C4-2B (cell line): ENCODE measurements around the gene RTEL1.
"Not testable (repeated sequence)": the region's sequence is repeated elsewhere in the genome, so short reads cannot be mapped to it uniquely, and the experiment has no call there.

Source experiments
- CTCF ChIP-seq: fragments of 450-650 bp; conservative IDR thresholded peaks from 2 replicates; pipeline ENCODE4 v1.5.1; 2017; ENCODE audit warnings: mild to moderate bottlenecking
- ZFX ChIP-seq: fragments of 450-650 bp; IDR thresholded peaks from 2 replicates; pipeline ENCODE4 v1.6.1; 2017

DNA sequence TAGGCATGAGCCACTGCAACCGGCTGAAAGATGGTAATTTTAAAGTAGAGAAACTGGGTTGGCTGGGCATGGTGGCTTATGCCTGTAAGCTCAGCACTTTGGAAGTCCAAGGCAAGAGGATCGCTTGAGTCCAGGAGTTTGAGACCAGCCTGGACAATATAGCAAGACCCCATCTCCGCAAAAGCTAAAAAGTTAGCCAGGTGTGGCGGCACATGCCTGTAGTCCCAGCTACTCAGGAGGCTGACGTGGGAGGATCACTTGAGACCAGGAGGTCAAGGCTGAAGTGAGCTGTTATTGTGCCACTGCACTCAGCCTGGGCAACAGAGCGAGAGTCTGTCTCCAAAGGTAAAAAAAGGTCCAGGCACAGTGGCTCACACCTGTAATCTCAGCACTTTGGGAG, 27.2 kb upstream of the RTEL1 start:
- not testable (repeated sequence) for TF ChIP-seq CTCF, ZFX
